Hindlimb muscle (tissue), 1 donor: Measurements from ENCODE around the gene SUCLA2. TPM values are rescaled to one million over a fixed set of nuclear protein-coding genes. Genes with fewer than 3 reads are reported as not detected.

Experiments
- DNase-seq: peaks from one replicate; pipeline ENCODE4 v3.0.0-alpha.2; 2013
- polyA plus RNA-seq: library from polyadenylated mRNA; unstranded; fragments of 120-200 nt; gene quantifications from one replicate; pipeline ENCODE4 v1.2.1, GENCODE V29; 2013; ENCODE audit not compliant: insufficient read length

The SUCLA2 gene
- polyA plus RNA-seq, 1 donor, result 58.5 TPM

- DNase-seq, result no peak
Measured at GRCh38 chr13:47898080-47898479, 103.0 kb downstream of the SUCLA2 start.

GRCh38 chr13:47897411-47898050 lies 103.5 kb downstream of the SUCLA2 start:
- DNase-seq, result no peak

- DNase-seq, result no peak
Measured at GRCh38 chr13:47896546-47896945, 104.5 kb downstream of the SUCLA2 start.

- DNase-seq, result no peak
Measured at GRCh38 chr13:47896111-47896510, 105.0 kb downstream of the SUCLA2 start.

- DNase-seq, result no peak
Measured at GRCh38 chr13:47893527-47893926, 107.5 kb downstream of the SUCLA2 start.

Other genes with a start within 250 kb of the SUCLA2 start
- gene NUDT15, start 36.5 kb upstream of the SUCLA2 start, polyA plus RNA-seq, result 11.6 TPM
- gene MED4, start 93.8 kb upstream of the SUCLA2 start, polyA plus RNA-seq, result 51.1 TPM
- 329 TPM for gene ITM2B, start 231.9 kb upstream of the SUCLA2 start, polyA plus RNA-seq